ENCODE data around the gene RPS2. TPM values are rescaled to one million over a fixed set of nuclear protein-coding genes. Genes with fewer than 3 reads are reported as not detected.
A peak's percentile ranks its signal among the peaks of the same experiment; 100 is the strongest.

RPS2 gene
- total RNA-seq, 1 donor from 2014 or later = 1,490 TPM

DNA sequence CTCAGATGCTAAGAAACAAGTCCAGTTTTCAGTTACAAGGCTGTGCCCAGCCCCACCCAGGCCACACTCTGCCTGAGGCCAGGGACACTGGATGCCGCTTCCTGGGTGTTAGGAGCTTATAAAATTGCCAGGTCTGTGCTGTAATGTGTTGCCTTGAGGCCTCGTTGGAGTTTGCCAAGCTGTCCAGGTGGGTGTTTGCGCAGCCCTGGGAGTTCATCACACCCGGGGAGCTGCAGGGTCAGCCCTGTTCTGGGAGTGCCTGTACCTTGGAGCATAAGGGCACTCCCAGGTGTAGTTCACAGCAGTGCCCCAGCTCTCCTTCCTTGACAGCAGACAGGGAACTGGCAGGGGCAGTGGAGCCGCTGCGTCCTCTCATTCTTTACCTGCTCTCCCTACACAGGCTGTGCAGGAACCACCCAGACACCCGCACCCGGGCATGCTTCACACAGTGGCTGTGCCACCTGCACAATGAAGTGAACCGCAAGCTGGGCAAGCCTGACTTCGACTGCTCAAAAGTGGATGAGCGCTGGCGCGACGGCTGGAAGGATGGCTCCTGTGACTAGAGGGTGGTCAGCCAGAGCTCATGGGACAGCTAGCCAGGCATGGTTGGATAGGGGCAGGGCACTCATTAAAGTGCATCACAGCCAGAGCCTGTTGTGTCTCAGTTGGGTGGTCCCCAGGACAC is 21.0 kb upstream of the RPS2 start:
- H3K27me3 ChIP-seq = peaks cover 33% of the 10 kb centered on the region
- intact Hi-C loops (cut with DNase I) = no loop called here
- no peak overlapping the region for H3K4me3 ChIP-seq
- DNase-seq (no peak), ATAC-seq (no peak)
- peaks cover 20% of the 10 kb centered on the region for H3K36me3 ChIP-seq
- H3K27ac ChIP-seq = no peak overlapping the region
- H3K9me3 ChIP-seq = no peaks in the 10 kb centered on the region
- TF ChIP-seq, protein P1, sequence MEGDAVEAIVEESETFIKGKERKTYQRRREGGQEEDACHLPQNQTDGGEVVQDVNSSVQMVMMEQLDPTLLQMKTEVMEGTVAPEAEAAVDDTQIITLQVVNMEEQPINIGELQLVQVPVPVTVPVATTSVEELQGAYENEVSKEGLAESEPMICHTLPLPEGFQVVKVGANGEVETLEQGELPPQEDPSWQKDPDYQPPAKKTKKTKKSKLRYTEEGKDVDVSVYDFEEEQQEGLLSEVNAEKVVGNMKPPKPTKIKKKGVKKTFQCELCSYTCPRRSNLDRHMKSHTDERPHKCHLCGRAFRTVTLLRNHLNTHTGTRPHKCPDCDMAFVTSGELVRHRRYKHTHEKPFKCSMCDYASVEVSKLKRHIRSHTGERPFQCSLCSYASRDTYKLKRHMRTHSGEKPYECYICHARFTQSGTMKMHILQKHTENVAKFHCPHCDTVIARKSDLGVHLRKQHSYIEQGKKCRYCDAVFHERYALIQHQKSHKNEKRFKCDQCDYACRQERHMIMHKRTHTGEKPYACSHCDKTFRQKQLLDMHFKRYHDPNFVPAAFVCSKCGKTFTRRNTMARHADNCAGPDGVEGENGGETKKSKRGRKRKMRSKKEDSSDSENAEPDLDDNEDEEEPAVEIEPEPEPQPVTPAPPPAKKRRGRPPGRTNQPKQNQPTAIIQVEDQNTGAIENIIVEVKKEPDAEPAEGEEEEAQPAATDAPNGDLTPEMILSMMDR (IDR thresholded peaks at IDR 0.05) = no peak
- peaks cover 23% of the 10 kb centered on the region for H3K4me1 ChIP-seq

DNA sequence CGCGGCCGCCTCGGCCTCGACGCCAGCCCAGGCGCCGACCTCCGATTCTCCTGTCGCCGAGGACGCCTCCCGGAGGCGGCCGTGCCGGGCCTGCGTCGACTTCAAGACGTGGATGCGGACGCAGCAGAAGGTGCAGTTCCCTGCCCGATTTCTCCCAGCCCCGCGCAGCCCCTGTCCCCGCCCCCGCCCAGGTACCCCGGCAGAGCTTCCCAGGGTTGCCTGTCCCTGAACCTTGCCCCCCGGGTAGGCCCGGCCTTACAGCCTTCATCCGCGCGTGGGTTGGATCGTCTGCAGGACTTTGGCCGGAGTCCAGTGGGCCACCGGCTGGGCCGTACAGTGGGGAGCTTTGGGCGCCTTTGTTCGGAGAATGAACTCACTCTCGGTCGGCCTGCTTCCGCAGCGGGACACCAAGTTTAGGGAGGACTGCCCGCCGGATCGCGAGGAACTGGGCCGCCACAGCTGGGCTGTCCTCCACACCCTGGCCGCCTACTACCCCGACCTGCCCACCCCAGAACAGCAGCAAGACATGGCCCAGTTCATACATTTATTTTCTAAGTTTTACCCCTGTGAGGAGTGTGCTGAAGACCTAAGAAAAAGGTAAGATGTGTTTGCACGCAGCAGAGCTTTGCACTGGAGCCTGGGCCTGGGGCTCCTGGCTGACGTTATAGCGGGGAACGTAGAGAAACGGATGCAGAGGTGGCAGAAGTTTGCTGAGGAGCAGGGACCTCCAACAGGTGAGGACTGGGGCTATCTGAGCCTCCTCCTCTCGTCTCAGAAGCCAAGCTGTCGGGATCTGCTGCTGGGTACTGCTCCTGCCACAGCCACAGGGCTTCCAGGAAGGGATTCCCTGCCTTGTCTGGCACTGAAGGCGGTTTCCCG is 20.0 kb upstream of the RPS2 start:
- H3K9me3 ChIP-seq = no peaks in the 10 kb centered on the region
- peaks cover 35% of the 10 kb centered on the region for H3K27me3 ChIP-seq
- H3K4me1 ChIP-seq = peaks cover 19% of the 10 kb centered on the region
- intact Hi-C loops (cut with DNase I) = no loop called here
- TF ChIP-seq, protein P1 (IDR thresholded peaks at IDR 0.05) = no peak
- ATAC-seq (peak; percentile 0), DNase-seq (no peak)
- peak overlapping the region; percentile 87 for H3K27ac ChIP-seq
- H3K4me3 ChIP-seq = peak overlapping the region; percentile 89
- peaks cover 20% of the 10 kb centered on the region for H3K36me3 ChIP-seq

DNA sequence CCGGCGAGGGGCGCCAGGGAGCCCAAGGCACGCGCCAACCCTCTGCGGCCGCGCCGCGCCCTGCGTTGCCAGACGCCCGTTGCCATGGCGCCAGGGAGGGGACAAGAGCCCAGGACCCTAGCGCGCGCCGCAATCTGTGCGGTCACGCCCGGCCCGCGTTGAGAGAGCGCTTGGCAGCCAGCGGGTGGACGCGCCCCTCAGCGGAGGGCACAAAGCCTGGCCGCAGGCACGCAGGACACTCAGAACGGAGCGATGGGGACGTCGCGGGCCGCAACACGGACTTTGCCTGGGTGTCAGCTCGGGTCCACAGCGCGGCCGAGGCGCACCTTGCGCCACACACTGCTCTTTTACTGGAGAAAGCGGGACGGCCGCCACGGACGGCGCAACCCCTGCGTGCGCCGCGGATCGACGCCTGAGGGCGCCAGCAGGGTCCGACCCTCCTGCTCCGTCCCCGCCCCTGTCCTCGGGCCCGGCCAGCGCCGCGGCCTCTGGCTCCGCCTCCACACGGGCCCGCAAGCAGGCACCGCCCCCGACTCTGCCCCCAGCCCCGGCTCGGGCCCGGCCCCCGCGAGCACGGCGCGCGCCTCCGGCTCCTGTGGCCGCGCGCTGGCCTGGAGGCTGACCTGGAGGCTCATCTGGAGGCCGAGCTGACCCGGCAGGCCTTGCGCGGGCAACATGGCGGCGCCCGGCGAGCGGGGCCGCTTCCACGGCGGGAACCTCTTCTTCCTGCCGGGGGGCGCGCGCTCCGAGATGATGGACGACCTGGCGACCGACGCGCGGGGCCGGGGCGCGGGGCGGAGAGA is 19.1 kb upstream of the RPS2 start, which contains the start of gene GFER:
Gene GFER (plus strand): TSS at position 650 of the 803 bp plus-strand sequence. CDS start 26 bp downstream, at position 676.
- Histone ChIP-seq H3K9me3 (no peaks in the 10 kb centered on the region), H3K4me3 (peak within 1 kb of the TSS; percentile 89), H3K27ac (peak within 1 kb of the TSS; percentile 87), H3K36me3 (peaks cover 20% of the 10 kb centered on the region), H3K27me3 (peaks cover 35% of the 10 kb centered on the region), H3K4me1 (peaks cover 19% of the 10 kb centered on the region)
- DNase-seq (peak; percentile 96), ATAC-seq (peak; percentile 91)
- intact Hi-C loops (cut with DNase I) = no loop called here
- TF ChIP-seq, protein P1 (IDR thresholded peaks at IDR 0.05) = peak; percentile 44

DNA sequence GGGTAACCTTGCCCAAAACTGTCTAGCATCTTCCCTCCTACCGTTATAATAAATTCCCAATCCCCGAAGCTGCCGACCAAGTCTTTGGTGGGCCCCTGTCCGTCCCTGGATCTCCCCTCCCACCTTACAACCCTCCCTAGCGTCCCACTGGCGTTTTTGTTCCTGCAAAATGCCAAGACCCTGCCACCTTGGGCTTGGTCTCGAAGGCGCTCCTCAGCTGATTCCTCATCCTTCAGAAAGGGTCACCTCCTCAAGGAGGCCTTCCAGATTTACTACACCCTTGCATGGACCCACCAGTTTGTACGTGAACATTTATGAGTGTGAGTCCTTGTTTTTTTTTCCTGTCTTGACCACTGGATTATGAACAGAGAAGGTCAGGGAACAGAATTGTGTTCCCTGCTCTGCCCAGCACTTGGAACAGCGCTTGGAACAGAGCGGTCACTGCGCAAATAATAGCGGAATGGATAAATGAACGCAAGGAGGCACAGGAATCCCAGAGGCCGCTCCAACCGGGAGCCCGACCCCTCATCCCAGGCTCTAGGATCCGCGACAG is 18.4 kb upstream of the RPS2 start:
- H3K9me3 ChIP-seq = no peaks in the 10 kb centered on the region
- H3K4me3 ChIP-seq = peak overlapping the region; percentile 89
- DNase-seq (no peak), ATAC-seq (no peak)
- peaks cover 25% of the 10 kb centered on the region for H3K36me3 ChIP-seq
- TF ChIP-seq, protein P1 (IDR thresholded peaks at IDR 0.05) = no peak
- peaks cover 19% of the 10 kb centered on the region for H3K4me1 ChIP-seq
- intact Hi-C loops (cut with DNase I) = no loop called here
- H3K27ac ChIP-seq = peak overlapping the region; percentile 87
- peaks cover 39% of the 10 kb centered on the region for H3K27me3 ChIP-seq

DNA sequence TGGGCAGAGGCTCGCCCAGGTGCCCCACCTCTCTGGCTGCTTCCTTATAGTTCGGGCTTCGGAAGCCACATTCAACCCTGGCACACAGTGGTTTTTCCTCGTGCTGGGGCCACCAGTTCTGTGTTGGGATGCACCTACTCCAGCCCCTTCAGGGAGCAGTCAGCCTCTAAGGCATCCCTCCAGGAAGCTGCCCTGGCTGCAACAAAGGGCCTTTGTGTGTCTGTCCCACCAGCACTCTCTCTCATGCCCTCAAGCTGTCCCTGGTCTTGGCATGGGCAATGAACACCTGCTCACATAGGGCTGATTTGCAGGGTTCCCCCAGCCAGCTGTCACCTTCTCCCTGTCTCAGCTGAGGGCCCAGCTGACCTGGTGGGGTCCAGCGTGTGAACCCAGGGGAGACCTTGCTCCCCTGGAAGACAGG is 17.4 kb upstream of the RPS2 start:
- no peak overlapping the region for H3K27ac ChIP-seq
- DNase-seq (no peak), ATAC-seq (no peak)

More for the DNA sequence above, 17.4 kb upstream of the RPS2 start:
- peaks cover 42% of the 10 kb centered on the region for H3K27me3 ChIP-seq
- peaks cover 32% of the 10 kb centered on the region for H3K36me3 ChIP-seq
- H3K4me3 ChIP-seq = no peak overlapping the region
- TF ChIP-seq, protein P1 (IDR thresholded peaks at IDR 0.05) = no peak
- peaks cover 19% of the 10 kb centered on the region for H3K4me1 ChIP-seq
- H3K9me3 ChIP-seq = no peaks in the 10 kb centered on the region
- intact Hi-C loops (cut with DNase I) = no loop called here

Measured in upper lobe of right lung (tissue), 1 donor.